ENCODE measurements around the gene ABCB9. TPM values are rescaled to one million over a fixed set of nuclear protein-coding genes. Genes with fewer than 3 reads are reported as not detected.

The ABCB9 gene
- total and polyA plus RNA-seq, 2 experiments from 2014 or later: 1.2 to 7.0 TPM

GRCh38 chr12:123011701-123012100 is 45.4 kb upstream of the ABCB9 start:
- H3K9me2 ChIP-seq (ENCODE audit: insufficient read depth): no peaks in the 10 kb centered on the region
- no peak overlapping the region for H3K27ac ChIP-seq (ENCODE audit: low read depth)
- Mint-ChIP-seq H3K4me3 (no peak overlapping the region), H3K36me3 (ENCODE audit: low read depth) (no peaks in the 10 kb centered on the region), H3K27me3 (ENCODE audit: insufficient read depth, low read depth, poor library complexity) (peaks cover 4% of the 10 kb centered on the region), H3K9me3 (no peaks in the 10 kb centered on the region; the same call in 2 of the 3 replicates), H3K27ac (no peak overlapping the region), H3K4me1 (no peaks in the 10 kb centered on the region)
- H3K79me2 ChIP-seq (replicated peaks; ENCODE audit: insufficient read depth): no peaks in the 10 kb centered on the region
- no peaks in the 10 kb centered on the region for H4K20me1 ChIP-seq (replicated peaks; ENCODE audit: insufficient read depth)
- TF ChIP-seq ETS1 (IDR thresholded peaks at IDR 0.05) (no peak), STAT1 (IDR thresholded peaks at IDR 0.05; ENCODE audit: unreplicated experiment) (no peak)
- H3K27me3 ChIP-seq (ENCODE audit: insufficient read depth): no peaks in the 10 kb centered on the region
- H3K4me1 ChIP-seq (ENCODE audit: insufficient read depth): no peaks in the 10 kb centered on the region
- no peak overlapping the region for H2AFZ ChIP-seq
- ATAC-seq (no peak), DNase-seq (ENCODE audit: low spot score) (no peak)
- no peaks in the 10 kb centered on the region for H3F3A ChIP-seq (replicated peaks; ENCODE audit: low read depth)
- H3K4me2 ChIP-seq: no peak overlapping the region
- H3K4me3 ChIP-seq: no peak overlapping the region
- H3K36me3 ChIP-seq (ENCODE audit: insufficient read depth): no peaks in the 10 kb centered on the region

GRCh38 chr12:123010681-123011080 is 44.4 kb upstream of the ABCB9 start:
- Histone ChIP-seq H3K4me1 (ENCODE audit: insufficient read depth) (no peaks in the 10 kb centered on the region), H3K4me2 (no peak overlapping the region), H3K4me3 (no peak overlapping the region), H3K27ac (ENCODE audit: low read depth) (no peak overlapping the region), H4K20me1 (replicated peaks; ENCODE audit: insufficient read depth) (no peaks in the 10 kb centered on the region), H3K9me2 (ENCODE audit: insufficient read depth) (no peaks in the 10 kb centered on the region), H3F3A (replicated peaks; ENCODE audit: low read depth) (no peaks in the 10 kb centered on the region), H3K79me2 (replicated peaks; ENCODE audit: insufficient read depth) (no peaks in the 10 kb centered on the region), H3K27me3 (ENCODE audit: insufficient read depth) (no peaks in the 10 kb centered on the region), H3K36me3 (ENCODE audit: insufficient read depth) (no peaks in the 10 kb centered on the region), H2AFZ (no peak overlapping the region)
- no peaks in the 10 kb centered on the region; the same call in 2 of the 3 replicates for H3K9me3 Mint-ChIP-seq
- no peaks in the 10 kb centered on the region for H3K36me3 Mint-ChIP-seq (ENCODE audit: low read depth)
- DNase-seq (ENCODE audit: low spot score) (no peak), ATAC-seq (peak; percentile 57)
- no peak for TF ChIP-seq REST (IDR thresholded peaks at IDR 0.05; ENCODE audit: unreplicated experiment)
- no peak overlapping the region; the same call in 1 of the 2 replicates for H3K27ac Mint-ChIP-seq
- H3K4me1 Mint-ChIP-seq: no peaks in the 10 kb centered on the region
- H3K27me3 Mint-ChIP-seq (ENCODE audit: insufficient read depth, low read depth, poor library complexity): peaks cover 4% of the 10 kb centered on the region
- no peak overlapping the region for H3K4me3 Mint-ChIP-seq

GRCh38 chr12:123010110-123010509 is 43.8 kb upstream of the ABCB9 start:
- Histone ChIP-seq H4K20me1 (replicated peaks; ENCODE audit: insufficient read depth) (no peaks in the 10 kb centered on the region), H2AFZ (no peak overlapping the region), H3F3A (replicated peaks; ENCODE audit: low read depth) (no peaks in the 10 kb centered on the region), H3K27me3 (ENCODE audit: insufficient read depth) (no peaks in the 10 kb centered on the region), H3K79me2 (replicated peaks; ENCODE audit: insufficient read depth) (no peaks in the 10 kb centered on the region), H3K4me1 (ENCODE audit: insufficient read depth) (no peaks in the 10 kb centered on the region), H3K4me2 (no peak overlapping the region), H3K4me3 (no peak overlapping the region), H3K27ac (ENCODE audit: low read depth) (no peak overlapping the region), H3K9me2 (ENCODE audit: insufficient read depth) (no peaks in the 10 kb centered on the region), H3K36me3 (ENCODE audit: insufficient read depth) (no peaks in the 10 kb centered on the region)
- Mint-ChIP-seq H3K36me3 (ENCODE audit: low read depth) (no peaks in the 10 kb centered on the region), H3K4me1 (no peaks in the 10 kb centered on the region), H3K27ac (no peak overlapping the region), H3K4me3 (no peak overlapping the region), H3K9me3 (no peaks in the 10 kb centered on the region), H3K27me3 (ENCODE audit: insufficient read depth, low read depth, poor library complexity) (peaks cover 4% of the 10 kb centered on the region)
- ATAC-seq (no peak), DNase-seq (ENCODE audit: low spot score) (no peak)
- no peak for TF ChIP-seq POLR2AphosphoS5 (IDR thresholded peaks at IDR 0.05; ENCODE audit: low read depth)
- TF ChIP-seq CREB1 (CRISPR knock-in tag; IDR thresholded peaks at IDR 0.05; ENCODE audit: low read depth): no peak
- TF ChIP-seq ZNF331 (CRISPR knock-in tag; IDR thresholded peaks at IDR 0.05; ENCODE audit: low read depth): no peak
- TF ChIP-seq EZH2 (IDR thresholded peaks at IDR 0.05; ENCODE audit: low read depth, unreplicated experiment): no peak
- no peak for TF ChIP-seq ETS1 (IDR thresholded peaks at IDR 0.05)
- no peak for TF ChIP-seq JUNB (IDR thresholded peaks at IDR 0.05; ENCODE audit: unreplicated experiment)
- TF ChIP-seq REST (IDR thresholded peaks at IDR 0.05; ENCODE audit: unreplicated experiment): no peak
